ENCODE data around the gene OPA3.
"Not testable (repeated sequence)": the region's sequence is repeated elsewhere in the genome, so short reads cannot be mapped to it uniquely, and the experiment has no call there.

Gene OPA3

DNA sequence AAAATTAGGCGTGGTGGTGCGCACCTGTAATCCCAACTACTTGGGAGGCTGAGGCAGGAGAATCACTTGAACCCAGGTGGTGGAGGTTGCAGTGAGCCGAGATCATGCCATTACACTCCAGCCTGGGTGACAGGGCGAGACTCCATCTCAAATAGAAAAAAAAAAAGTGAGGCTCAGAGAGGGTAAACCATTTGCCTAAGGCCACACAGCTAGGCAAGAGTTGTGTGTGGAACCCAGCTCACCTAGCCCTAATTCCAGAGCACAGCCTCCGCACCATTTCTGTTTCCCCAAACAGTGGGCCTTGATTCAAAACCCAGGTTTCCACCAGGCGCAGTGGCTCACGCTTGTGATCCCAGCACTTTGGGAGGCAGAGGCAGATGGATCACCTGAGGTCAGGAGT lies 43.6 kb upstream of the OPA3 start:
- H3K23ac ChIP-seq (ENCODE audit: low read depth, low read length, poor library complexity); H3K9ac ChIP-seq (ENCODE audit: low read depth, low read length, poor library complexity); H2BK5ac ChIP-seq (ENCODE audit: low read length); H3K9me3 ChIP-seq (replicated peaks in 1 of 2; ENCODE audit: control insufficient read depth in 2 of 2, insufficient read depth in 1 of 2, low read depth in 1 of 2, low read length in 2 of 2); H4K8ac ChIP-seq (ENCODE audit: low read depth, low read length); H2AK5ac ChIP-seq (ENCODE audit: low read depth, low read length); H3K27me3 ChIP-seq (ENCODE audit: control insufficient read depth in 3 of 3, insufficient read depth in 3 of 3, low read depth in 1 of 3, low read length in 3 of 3); H2AFZ ChIP-seq (ENCODE audit: low read length); H3K4me1 ChIP-seq (ENCODE audit: control insufficient read depth in 2 of 2, insufficient read depth in 1 of 2, low read depth in 1 of 2, low read length in 2 of 2); H3K36me3 ChIP-seq (replicated peaks in 1 of 2; ENCODE audit: control insufficient read depth in 2 of 2, insufficient read depth in 2 of 2, low read length in 2 of 2); H2BK120ac ChIP-seq (ENCODE audit: low read depth, low read length); H2BK12ac ChIP-seq (ENCODE audit: low read length); H3K4me2 ChIP-seq (ENCODE audit: insufficient read depth, low read length, poor library complexity, severe bottlenecking); H2BK15ac ChIP-seq (ENCODE audit: low read length); DNase-seq (ENCODE audit: low spot score); H3K27ac ChIP-seq (replicated peaks; ENCODE audit: low read length); H4K91ac ChIP-seq (ENCODE audit: low read depth, low read length, poor library complexity); H3K4me3 ChIP-seq (ENCODE audit: low read length in 2 of 2); H3K4ac ChIP-seq (ENCODE audit: low read length); H3K18ac ChIP-seq (ENCODE audit: low read length); H3K79me1 ChIP-seq (ENCODE audit: low read depth, low read length); H3K14ac ChIP-seq (ENCODE audit: low read length): not testable (repeated sequence)
- no CpG with 5 or more reads among the region's 7 CpGs for WGBS, 2 donors (ENCODE audit: extremely low coverage in 2 of 2, insufficient read length in 2 of 2, insufficient replicate concordance in 1 of 2)

DNA sequence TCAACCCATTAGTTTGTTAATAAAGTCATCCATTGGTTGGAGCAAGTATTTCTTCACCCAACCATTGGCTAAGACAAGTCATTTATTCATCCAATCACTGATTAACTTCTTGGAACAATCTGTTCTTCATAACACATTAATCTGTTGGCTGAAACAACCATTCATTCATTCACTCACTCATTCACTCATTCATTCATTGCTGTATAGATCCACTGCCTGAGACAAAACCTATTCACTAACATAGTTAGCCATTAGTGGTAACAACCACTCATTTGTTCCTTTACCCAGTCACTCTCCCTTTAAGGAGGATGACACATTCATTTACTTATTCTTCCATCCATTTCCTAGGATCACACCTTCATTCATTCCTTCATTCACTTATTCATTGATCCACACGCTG lies 39.4 kb upstream of the OPA3 start:
- H3K9me3 ChIP-seq (replicated peaks in 1 of 2; ENCODE audit: control insufficient read depth in 2 of 2, insufficient read depth in 1 of 2, low read depth in 1 of 2, low read length in 2 of 2) = no peaks in the 10 kb centered on the region
- H3K4me3 ChIP-seq (ENCODE audit: low read length in 2 of 2) = no peak overlapping the region

DNA sequence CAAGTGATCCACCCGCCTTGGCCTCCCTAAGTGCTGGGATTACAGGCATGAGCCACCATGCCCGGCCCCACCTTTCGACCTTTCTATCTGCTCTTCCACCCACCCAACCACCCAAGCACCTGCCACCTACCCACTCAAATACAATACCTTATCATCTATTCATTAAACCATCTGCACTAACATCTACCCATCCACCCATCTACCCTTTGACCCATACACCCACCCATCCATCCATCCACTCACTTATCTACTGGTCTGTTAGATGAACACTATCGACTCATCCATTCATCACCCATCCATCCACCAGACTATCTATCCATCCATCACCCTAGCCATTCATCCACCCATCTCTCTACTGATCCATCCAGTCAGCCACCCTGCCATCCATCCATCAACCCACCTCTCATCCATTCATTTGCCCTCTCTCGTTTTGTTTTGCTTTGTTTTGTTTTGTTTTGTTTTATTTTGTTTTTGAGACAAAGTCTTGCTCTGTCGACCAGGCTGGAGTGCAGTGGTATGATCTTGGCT lies 37.4 kb upstream of the OPA3 start:
- no peak overlapping the region for H2AFZ ChIP-seq (ENCODE audit: low read length)
- no peak overlapping the region for H3K4ac ChIP-seq (ENCODE audit: low read length)
- no peak for DNase-seq (ENCODE audit: low spot score)
- H4K91ac ChIP-seq (ENCODE audit: low read depth, low read length, poor library complexity) = no peak overlapping the region
- no peaks in the 10 kb centered on the region for H3K4me1 ChIP-seq (ENCODE audit: control insufficient read depth in 2 of 2, insufficient read depth in 1 of 2, low read depth in 1 of 2, low read length in 2 of 2)
- peaks cover 0 to 2% of the 10 kb centered on the region in 2 donors for H3K36me3 ChIP-seq (replicated peaks in 1 of 2; ENCODE audit: control insufficient read depth in 2 of 2, insufficient read depth in 2 of 2, low read length in 2 of 2)
- no peak overlapping the region for H2BK5ac ChIP-seq (ENCODE audit: low read length)
- H3K4me2 ChIP-seq (ENCODE audit: insufficient read depth, low read length, poor library complexity, severe bottlenecking) = no peak overlapping the region
- H3K27ac ChIP-seq (replicated peaks; ENCODE audit: low read length) = no peak overlapping the region
- H3K18ac ChIP-seq (ENCODE audit: low read length) = no peak overlapping the region
- H4K8ac ChIP-seq (ENCODE audit: low read depth, low read length) = no peak overlapping the region
- no CpG with 5 or more reads among the region's 6 CpGs for WGBS, 2 donors (ENCODE audit: extremely low coverage in 2 of 2, insufficient read length in 2 of 2, insufficient replicate concordance in 1 of 2)
- H3K23ac ChIP-seq (ENCODE audit: low read depth, low read length, poor library complexity) = no peak overlapping the region
- no peak overlapping the region for H3K14ac ChIP-seq (ENCODE audit: low read length)
- peak overlapping the region; percentile 12 for H3K9ac ChIP-seq (ENCODE audit: low read depth, low read length, poor library complexity)
- H3K9me3 ChIP-seq (replicated peaks in 1 of 2; ENCODE audit: control insufficient read depth in 2 of 2, insufficient read depth in 1 of 2, low read depth in 1 of 2, low read length in 2 of 2) = no peaks in the 10 kb centered on the region
- H2BK120ac ChIP-seq (ENCODE audit: low read depth, low read length) = no peak overlapping the region
- H3K4me3 ChIP-seq (ENCODE audit: low read length in 2 of 2) = no peak overlapping the region
- H2AK5ac ChIP-seq (ENCODE audit: low read depth, low read length) = no peak overlapping the region
- no peak overlapping the region for H2BK12ac ChIP-seq (ENCODE audit: low read length)
- H2BK15ac ChIP-seq (ENCODE audit: low read length) = no peak overlapping the region
- H3K79me1 ChIP-seq (ENCODE audit: low read depth, low read length) = peaks cover 1% of the 10 kb centered on the region
- H3K27me3 ChIP-seq (ENCODE audit: control insufficient read depth in 3 of 3, insufficient read depth in 3 of 3, low read depth in 1 of 3, low read length in 3 of 3) = no peaks in the 10 kb centered on the region

More for the DNA sequence above, 39.4 kb upstream of the OPA3 start:
- Histone ChIP-seq H3K4me1 (ENCODE audit: control insufficient read depth in 2 of 2, insufficient read depth in 1 of 2, low read depth in 1 of 2, low read length in 2 of 2) (no peaks in the 10 kb centered on the region), H3K23ac (ENCODE audit: low read depth, low read length, poor library complexity) (no peak overlapping the region), H4K8ac (ENCODE audit: low read depth, low read length) (no peak overlapping the region), H3K18ac (ENCODE audit: low read length) (no peak overlapping the region), H2AK5ac (ENCODE audit: low read depth, low read length) (no peak overlapping the region), H3K4me2 (ENCODE audit: insufficient read depth, low read length, poor library complexity, severe bottlenecking) (no peak overlapping the region), H3K27ac (replicated peaks; ENCODE audit: low read length) (no peak overlapping the region), H2BK15ac (ENCODE audit: low read length) (no peak overlapping the region), H3K27me3 (ENCODE audit: control insufficient read depth in 3 of 3, insufficient read depth in 3 of 3, low read depth in 1 of 3, low read length in 3 of 3) (no peaks in the 10 kb centered on the region), H2AFZ (ENCODE audit: low read length) (no peak overlapping the region), H3K14ac (ENCODE audit: low read length) (no peak overlapping the region), H2BK5ac (ENCODE audit: low read length) (no peak overlapping the region), H2BK120ac (ENCODE audit: low read depth, low read length) (no peak overlapping the region), H3K79me1 (ENCODE audit: low read depth, low read length) (peaks cover 1% of the 10 kb centered on the region), H2BK12ac (ENCODE audit: low read length) (no peak overlapping the region), H4K91ac (ENCODE audit: low read depth, low read length, poor library complexity) (no peak overlapping the region), H3K4ac (ENCODE audit: low read length) (no peak overlapping the region), H3K36me3 (replicated peaks in 1 of 2; ENCODE audit: control insufficient read depth in 2 of 2, insufficient read depth in 2 of 2, low read length in 2 of 2) (peaks cover 2 to 3% of the 10 kb centered on the region in 2 donors), H3K9ac (ENCODE audit: low read depth, low read length, poor library complexity) (no peak overlapping the region)
- no peak for DNase-seq (ENCODE audit: low spot score)
- WGBS, 2 donors (ENCODE audit: extremely low coverage in 2 of 2, insufficient read length in 2 of 2, insufficient replicate concordance in 1 of 2) = no CpG with 5 or more reads among the region's 1 CpG

DNA sequence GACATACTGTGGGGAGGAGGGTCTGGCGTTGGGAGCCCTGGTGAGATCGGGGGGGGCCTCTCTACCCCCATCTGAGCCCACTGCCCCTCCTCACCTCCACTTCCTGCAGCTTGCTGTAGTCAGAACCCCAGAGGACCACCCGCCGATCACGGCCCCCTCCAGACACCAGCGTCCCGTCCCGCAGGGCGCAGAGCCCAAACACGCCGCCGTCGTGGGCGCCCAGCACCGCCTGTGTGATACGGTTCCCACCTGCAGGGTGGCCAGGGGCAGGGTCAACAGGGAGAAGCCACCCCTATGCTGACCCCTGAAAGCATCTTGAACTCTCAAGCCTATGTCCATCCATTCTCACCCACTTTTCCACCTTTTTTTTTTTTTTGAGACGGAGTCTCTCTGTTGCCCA lies 36.8 kb upstream of the OPA3 start:
- Histone ChIP-seq H3K27ac (replicated peaks; ENCODE audit: low read length) (no peak overlapping the region), H3K36me3 (replicated peaks in 1 of 2; ENCODE audit: control insufficient read depth in 2 of 2, insufficient read depth in 2 of 2, low read length in 2 of 2) (peaks cover 0 to 2% of the 10 kb centered on the region in 2 donors), H3K18ac (ENCODE audit: low read length) (no peak overlapping the region), H3K9ac (ENCODE audit: low read depth, low read length, poor library complexity) (peak overlapping the region; percentile 50), H3K4me1 (ENCODE audit: control insufficient read depth in 2 of 2, insufficient read depth in 1 of 2, low read depth in 1 of 2, low read length in 2 of 2) (peaks cover 0 to 4% of the 10 kb centered on the region in 2 donors), H2BK120ac (ENCODE audit: low read depth, low read length) (no peak overlapping the region), H3K79me1 (ENCODE audit: low read depth, low read length) (peaks cover 1% of the 10 kb centered on the region), H3K9me3 (replicated peaks in 1 of 2; ENCODE audit: control insufficient read depth in 2 of 2, insufficient read depth in 1 of 2, low read depth in 1 of 2, low read length in 2 of 2) (no peaks in the 10 kb centered on the region), H4K91ac (ENCODE audit: low read depth, low read length, poor library complexity) (no peak overlapping the region), H2AFZ (ENCODE audit: low read length) (no peak overlapping the region), H2BK5ac (ENCODE audit: low read length) (no peak overlapping the region), H2BK15ac (ENCODE audit: low read length) (no peak overlapping the region), H3K14ac (ENCODE audit: low read length) (no peak overlapping the region), H4K8ac (ENCODE audit: low read depth, low read length) (no peak overlapping the region), H3K4me3 (ENCODE audit: low read length in 2 of 2) (no peak overlapping the region), H3K4me2 (ENCODE audit: insufficient read depth, low read length, poor library complexity, severe bottlenecking) (no peak overlapping the region), H2AK5ac (ENCODE audit: low read depth, low read length) (peak overlapping the region; percentile 46), H3K4ac (ENCODE audit: low read length) (no peak overlapping the region), H2BK12ac (ENCODE audit: low read length) (no peak overlapping the region), H3K23ac (ENCODE audit: low read depth, low read length, poor library complexity) (peak overlapping the region; percentile 6), H3K27me3 (ENCODE audit: control insufficient read depth in 3 of 3, insufficient read depth in 3 of 3, low read depth in 1 of 3, low read length in 3 of 3) (no peaks in the 10 kb centered on the region)
- WGBS, 2 donors (ENCODE audit: extremely low coverage in 2 of 2, insufficient read length in 2 of 2, insufficient replicate concordance in 1 of 2) = no CpG with 5 or more reads among the region's 17 CpGs
- no peak for DNase-seq (ENCODE audit: low spot score)
